Cardiac muscle cell (in vitro differentiated cells and primary cell): Measurements from ENCODE around the gene LIMCH1. TPM values are rescaled to one million over a fixed set of nuclear protein-coding genes. Genes with fewer than 3 reads are reported as not detected.

Source experiments
- DNase-seq, 2 donors: peaks; one replicate each; pipeline versions ENCODE4 v3.0.0 to v3.0.0-alpha.2; 2010 to 2017; ENCODE audit warnings: low read depth in 1 of 2, low spot score in 1 of 2
- H3K27ac ChIP-seq: fragments of 200-600 bp; sonication (generic); 2 replicates; pipeline ENCODE4 v1.5.1; 2016
- H3K27me3 ChIP-seq: fragments of 200-600 bp; sonication (generic); 2 replicates; pipeline ENCODE4 v1.6.0; 2016; ENCODE audit warnings: control low read depth
- H3K36me3 ChIP-seq: fragments of 200-600 bp; sonication (generic); 2 replicates; pipeline ENCODE4 v1.5.1; 2016; ENCODE audit warnings: control low read depth
- H3K4me1 ChIP-seq: fragments of 200-600 bp; sonication (generic); 2 replicates; pipeline ENCODE4 v1.8.1; 2017; ENCODE audit warnings: low read depth, mild to moderate bottlenecking, mixed run types
- H3K4me3 ChIP-seq: fragments of 200-600 bp; sonication (generic); 2 replicates; pipeline ENCODE4 v1.5.1; 2016; ENCODE audit warnings: mild to moderate bottlenecking
- H3K9me3 ChIP-seq: fragments of 200-600 bp; sonication (generic); 2 replicates; pipeline ENCODE4 v1.5.1; 2017; ENCODE audit warnings: low read depth, mild to moderate bottlenecking, control low read depth
- polyA plus RNA-seq: library from polyadenylated mRNA; unstranded; fragments of >200 nt; fragmentation: Nextera tagmentation; extraction: Ambion mirVana; gene quantifications from 2 replicates; pipeline ENCODE4 v1.2.1, GENCODE V29; 2016
- total RNA-seq: library from RNA; depleted of rRNA; stranded (reverse); fragments of >200 nt; gene quantifications from 2 replicates; pipeline ENCODE4 v1.2.3, GENCODE V29; 2016
- TF ChIP-seq, protein P1 (sequence below): IDR thresholded peaks from 2 replicates; pipeline ENCODE4 v1.5.1; 2012; ENCODE audit warnings: low read depth, mild to moderate bottlenecking, low read length

Gene LIMCH1
- total and polyA plus RNA-seq, 2 experiments from 2014 or later: 2.8 to 4.5 TPM

DNA sequence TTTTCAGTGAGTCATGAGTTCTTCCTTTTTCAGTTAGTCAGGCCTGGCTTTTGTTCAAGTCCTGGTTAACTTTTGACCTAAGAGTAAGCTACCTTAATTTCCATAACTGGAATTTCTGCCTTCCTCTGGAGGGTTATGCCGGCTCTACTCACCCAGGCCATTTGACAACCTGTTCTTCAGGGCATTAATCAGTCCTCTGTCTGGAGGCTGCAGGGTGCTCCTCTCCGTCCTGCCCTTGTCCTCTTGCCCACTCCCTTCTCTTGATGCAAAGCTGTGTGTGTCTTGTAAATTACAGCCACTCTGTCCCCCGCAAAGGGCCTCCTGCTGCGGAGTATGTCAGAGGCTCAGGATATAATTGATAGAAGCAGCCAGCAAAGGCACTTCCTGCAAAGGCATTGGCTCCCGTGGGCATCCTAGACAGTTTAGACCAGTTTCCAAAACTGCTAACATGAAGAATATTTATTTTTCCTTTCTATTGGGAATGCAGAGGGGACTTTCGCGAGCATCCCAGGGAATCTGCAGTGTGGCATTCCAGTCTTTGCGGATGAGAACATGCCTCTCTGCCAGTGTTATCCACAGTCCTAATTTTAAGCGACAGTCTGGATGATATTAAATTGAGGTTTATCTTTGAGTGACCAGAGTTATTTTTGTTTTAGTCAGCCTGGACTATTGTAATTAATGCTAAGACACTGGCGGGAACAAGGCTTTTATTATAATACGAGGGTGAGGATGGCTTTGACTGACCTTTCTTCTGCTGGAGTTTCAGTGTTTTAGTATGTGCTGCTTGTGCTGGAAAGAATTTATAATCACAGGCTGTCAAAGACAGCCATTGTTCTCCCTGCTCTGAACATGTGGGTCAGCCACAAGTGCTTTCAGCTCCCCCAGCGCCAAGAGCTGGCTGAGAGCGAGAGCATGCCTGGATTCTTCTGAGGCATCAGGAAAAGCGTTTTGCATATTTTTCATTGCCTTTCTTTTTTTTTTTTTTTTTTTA lies 74.2 kb downstream of the LIMCH1 start:
- TF ChIP-seq, protein P1, sequence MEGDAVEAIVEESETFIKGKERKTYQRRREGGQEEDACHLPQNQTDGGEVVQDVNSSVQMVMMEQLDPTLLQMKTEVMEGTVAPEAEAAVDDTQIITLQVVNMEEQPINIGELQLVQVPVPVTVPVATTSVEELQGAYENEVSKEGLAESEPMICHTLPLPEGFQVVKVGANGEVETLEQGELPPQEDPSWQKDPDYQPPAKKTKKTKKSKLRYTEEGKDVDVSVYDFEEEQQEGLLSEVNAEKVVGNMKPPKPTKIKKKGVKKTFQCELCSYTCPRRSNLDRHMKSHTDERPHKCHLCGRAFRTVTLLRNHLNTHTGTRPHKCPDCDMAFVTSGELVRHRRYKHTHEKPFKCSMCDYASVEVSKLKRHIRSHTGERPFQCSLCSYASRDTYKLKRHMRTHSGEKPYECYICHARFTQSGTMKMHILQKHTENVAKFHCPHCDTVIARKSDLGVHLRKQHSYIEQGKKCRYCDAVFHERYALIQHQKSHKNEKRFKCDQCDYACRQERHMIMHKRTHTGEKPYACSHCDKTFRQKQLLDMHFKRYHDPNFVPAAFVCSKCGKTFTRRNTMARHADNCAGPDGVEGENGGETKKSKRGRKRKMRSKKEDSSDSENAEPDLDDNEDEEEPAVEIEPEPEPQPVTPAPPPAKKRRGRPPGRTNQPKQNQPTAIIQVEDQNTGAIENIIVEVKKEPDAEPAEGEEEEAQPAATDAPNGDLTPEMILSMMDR: no peak
- peak; percentile 63 to 68 for DNase-seq
- Histone ChIP-seq H3K27ac (no peak overlapping the region), H3K9me3 (no peaks in the 10 kb centered on the region), H3K4me3 (no peak overlapping the region), H3K27me3 (peaks cover 47% of the 10 kb centered on the region), H3K36me3 (no peaks in the 10 kb centered on the region), H3K4me1 (peaks cover 11% of the 10 kb centered on the region)

DNA sequence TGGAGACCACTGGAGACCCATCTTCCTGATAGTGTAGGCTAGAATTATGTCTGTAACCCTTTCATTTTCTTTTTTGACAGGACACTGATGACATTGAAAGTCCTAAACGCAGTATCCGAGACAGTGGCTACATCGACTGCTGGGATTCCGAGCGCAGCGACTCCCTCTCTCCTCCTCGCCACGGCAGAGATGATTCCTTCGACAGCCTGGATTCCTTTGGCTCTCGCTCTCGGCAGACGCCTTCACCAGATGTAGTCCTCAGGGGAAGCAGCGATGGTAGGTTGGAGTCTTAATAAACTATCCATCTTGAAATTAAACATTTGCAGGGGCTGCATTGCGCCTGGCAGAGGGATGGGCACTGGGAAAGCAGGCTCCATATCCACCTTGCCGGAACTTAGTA lies 75.4 kb downstream of the LIMCH1 start:
- Histone ChIP-seq H3K4me3 (no peak overlapping the region), H3K9me3 (no peaks in the 10 kb centered on the region)

DNA sequence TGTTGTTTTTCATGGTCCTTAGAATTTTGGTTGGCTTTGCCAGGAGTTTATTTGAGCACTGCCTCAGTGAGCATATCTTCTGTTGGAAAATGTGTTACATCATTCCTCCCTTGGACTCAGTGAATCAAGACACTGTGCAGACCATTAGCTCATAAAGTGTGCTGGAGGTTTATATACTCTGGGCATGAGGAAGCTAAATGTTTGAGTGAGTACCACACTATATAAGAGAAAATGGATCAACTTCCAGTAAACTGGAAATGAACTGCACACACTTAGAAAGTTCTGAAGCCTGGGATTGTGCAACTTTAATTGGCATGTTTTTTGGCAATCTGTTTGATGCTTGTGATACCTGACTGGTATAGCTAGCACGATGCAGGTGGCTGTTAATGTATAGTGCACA lies 75.9 kb downstream of the LIMCH1 start:
- no peak overlapping the region for H3K27ac ChIP-seq
- H3K4me3 ChIP-seq: no peak overlapping the region
- TF ChIP-seq, protein P1: no peak
- H3K4me1 ChIP-seq: peaks cover 11% of the 10 kb centered on the region
- DNase-seq: no peak
- H3K27me3 ChIP-seq: peaks cover 64% of the 10 kb centered on the region
- no peaks in the 10 kb centered on the region for H3K9me3 ChIP-seq
- H3K36me3 ChIP-seq: no peaks in the 10 kb centered on the region

More for the DNA sequence above, 75.4 kb downstream of the LIMCH1 start:
- Histone ChIP-seq H3K27ac (no peak overlapping the region), H3K27me3 (peaks cover 59% of the 10 kb centered on the region), H3K4me1 (peaks cover 11% of the 10 kb centered on the region), H3K36me3 (no peaks in the 10 kb centered on the region)
- DNase-seq: no peak
- TF ChIP-seq, protein P1: no peak

DNA sequence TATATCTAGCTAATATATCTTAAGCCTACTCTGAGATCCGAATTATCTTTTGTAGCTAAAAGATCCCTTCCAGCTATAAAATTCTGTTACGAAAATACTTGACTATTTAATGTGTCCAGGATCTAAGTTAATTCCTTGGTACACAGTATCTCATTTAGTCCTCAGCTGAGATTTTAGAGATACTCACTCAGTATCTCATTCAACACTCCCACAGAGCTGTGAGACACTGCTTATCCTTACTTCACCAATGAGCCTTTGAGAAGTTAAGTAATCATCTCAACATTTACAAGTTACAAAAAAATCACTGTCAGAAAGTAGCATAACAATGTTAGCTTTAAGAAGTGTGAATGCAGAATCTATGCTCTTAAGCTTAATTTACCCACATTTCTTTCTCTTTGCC lies 76.6 kb downstream of the LIMCH1 start:
- Histone ChIP-seq H3K27ac (no peak overlapping the region), H3K4me3 (no peak overlapping the region), H3K36me3 (no peaks in the 10 kb centered on the region), H3K9me3 (no peaks in the 10 kb centered on the region), H3K4me1 (peaks cover 11% of the 10 kb centered on the region), H3K27me3 (peaks cover 70% of the 10 kb centered on the region)
- no peak for DNase-seq
- TF ChIP-seq, protein P1: no peak

DNA sequence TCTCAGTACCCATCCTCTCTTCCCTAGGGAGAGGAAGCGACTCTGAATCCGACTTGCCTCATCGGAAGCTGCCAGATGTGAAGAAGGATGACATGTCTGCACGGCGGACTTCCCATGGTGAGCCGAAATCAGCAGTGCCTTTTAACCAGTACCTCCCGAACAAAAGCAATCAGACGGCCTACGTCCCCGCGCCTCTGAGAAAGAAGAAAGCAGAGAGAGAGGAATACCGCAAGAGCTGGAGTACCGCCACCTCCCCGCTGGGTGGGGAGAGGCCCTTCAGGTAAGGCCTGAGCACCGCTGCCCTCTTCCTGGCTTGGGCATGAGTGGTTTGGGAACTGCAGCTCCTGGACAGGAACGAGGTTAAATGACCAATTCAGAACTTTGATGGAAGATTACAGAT lies 81.2 kb downstream of the LIMCH1 start:
- no peak overlapping the region for H3K27ac ChIP-seq
- TF ChIP-seq, protein P1: no peak
- H3K27me3 ChIP-seq: peaks cover 80% of the 10 kb centered on the region
- H3K36me3 ChIP-seq: no peaks in the 10 kb centered on the region
- H3K4me3 ChIP-seq: no peak overlapping the region
- no peaks in the 10 kb centered on the region for H3K4me1 ChIP-seq
- no peak for DNase-seq
- H3K9me3 ChIP-seq: no peaks in the 10 kb centered on the region
